Caco-2 (cell line): ENCODE measurements around the gene INO80. TPM values are rescaled to one million over a fixed set of nuclear protein-coding genes. Genes with fewer than 3 reads are reported as not detected.

Source experiments
- BruUV-seq: library from RNA; stranded (reverse); fragments of 400-500 nt; replicated peaks from 2 replicates; lab custom pipeline; 2021; lab: Mats Ljungman, UMichigan
- CTCF ChIA-PET: fragments of 300-600 bp; sonication (Branson Sonifier 250); formaldehyde crosslinking; loops from one replicate; lab custom pipeline; 2022; ENCODE audit warnings: antibody characterized with exemption; lab: Charles Lee
- POLR2A ChIA-PET: fragments of 300-600 bp; sonication (Branson Sonifier 250); formaldehyde crosslinking; loops from one replicate; lab custom pipeline; 2022; ENCODE audit warnings: antibody characterized with exemption; lab: Charles Lee
- DNase-seq, 2 experiments: peaks; one replicate each; pipeline versions ENCODE4 v3.0.0 to v3.0.0-alpha.2; 2020 to 2022
- H3K27me3 ChIP-seq: replicated peaks from 2 replicates; pipeline ENCODE4 v1.6.0; 2011; ENCODE audit warnings: low read length; ENCODE audit not compliant: control insufficient read depth, insufficient read depth
- H3K36me3 ChIP-seq: 2 replicates; pipeline ENCODE4 v1.5.1; 2011; ENCODE audit warnings: low read length; ENCODE audit not compliant: control insufficient read depth, insufficient read depth
- H3K4me1 ChIP-seq: fragments of 250-450 bp; sonication (Bioruptor Pico); 2 replicates; pipeline ENCODE4 v1.5.1; 2020; ENCODE audit warnings: mild to moderate bottlenecking
- H3K4me3 ChIP-seq: 2 replicates; pipeline ENCODE4 v1.5.1; 2011; ENCODE audit warnings: low read depth, mild to moderate bottlenecking, control low read depth, low read length
- H3K9me3 ChIP-seq: fragments of 250-450 bp; sonication (Bioruptor Pico); 2 replicates; pipeline ENCODE4 v1.5.1; 2020; ENCODE audit warnings: mild to moderate bottlenecking, moderate library complexity
- H3K27ac Mint-ChIP-seq: one replicate; pipeline ENCODE4 v1.8.0; 2022; ENCODE audit warnings: mixed read lengths; ENCODE audit not compliant: unreplicated experiment
- H3K27me3 Mint-ChIP-seq: one replicate; pipeline ENCODE4 v1.8.0; 2022; ENCODE audit warnings: mixed read lengths; ENCODE audit not compliant: insufficient read depth, unreplicated experiment
- H3K36me3 Mint-ChIP-seq: one replicate; pipeline ENCODE4 v1.8.0; 2022; ENCODE audit warnings: mild to moderate bottlenecking, mixed read lengths; ENCODE audit not compliant: insufficient read depth, unreplicated experiment
- H3K4me1 Mint-ChIP-seq: one replicate; pipeline ENCODE4 v1.8.0; 2022; ENCODE audit warnings: low read depth, mixed read lengths; ENCODE audit not compliant: unreplicated experiment
- H3K4me3 Mint-ChIP-seq: one replicate; pipeline ENCODE4 v1.8.0; 2022; ENCODE audit warnings: mild to moderate bottlenecking, moderate library complexity, mixed read lengths; ENCODE audit not compliant: unreplicated experiment
- H3K9me3 Mint-ChIP-seq: one replicate; pipeline ENCODE4 v1.8.0; 2022; ENCODE audit warnings: mixed read lengths; ENCODE audit not compliant: unreplicated experiment
- CTCF ChIP-seq, 2 experiments: fragments of 200-600 bp in 1 of 2; IDR thresholded peaks; 1 replicate in 1 of 2; 2 replicates in 1 of 2; pipeline versions ENCODE4 v1.5.1 to v1.8.0; 2011 to 2022; ENCODE audit warnings: antibody characterized with exemption in 1 of 2, control low read depth in 1 of 2, inconsistent platforms in 1 of 2, low read depth in 1 of 2, low read length in 1 of 2, mild to moderate bottlenecking in 1 of 2, moderate library complexity in 1 of 2; ENCODE audit not compliant: insufficient read depth in 1 of 2, severe bottlenecking in 1 of 2, unreplicated experiment in 1 of 2
- intact Hi-C: fragments of 100-400 bp; cut with micrococcal nuclease; formaldehyde crosslinking; loops from one replicate; pipeline ENCODE4 v1.10.0; 2022; ENCODE audit not compliant: unreplicated experiment
- total RNA-seq: library from RNA; stranded (reverse); gene quantifications from 2 replicates; pipeline ENCODE4 v1.2.3, GENCODE V29; 2022

INO80 gene
- total RNA-seq, 1 experiment from 2014 or later: 24.4 TPM

- ChIA-PET CTCF (no interaction called here), POLR2A (no interaction called here)
- no peak for TF ChIP-seq CTCF (IDR thresholded peaks at IDR 0.05; ENCODE audit: insufficient read depth in 1 of 2, low read depth in 1 of 2, low read length in 1 of 2, severe bottlenecking in 1 of 2, unreplicated experiment in 1 of 2)
- Histone ChIP-seq H3K27me3 (no peaks in the 10 kb centered on the region), H3K4me1 (no peaks in the 10 kb centered on the region), H3K36me3 (no peaks in the 10 kb centered on the region), H3K4me3 (no peak overlapping the region), H3K9me3 (no peaks in the 10 kb centered on the region)
- Mint-ChIP-seq H3K4me3 (peak overlapping the region; percentile 18), H3K27me3 (no peaks in the 10 kb centered on the region), H3K27ac (peak overlapping the region; percentile 48), H3K4me1 (peaks cover 17% of the 10 kb centered on the region), H3K36me3 (peaks cover 62% of the 10 kb centered on the region), H3K9me3 (no peaks in the 10 kb centered on the region)
- BruUV-seq: no TSS peak
- DNase-seq: no peak
- intact Hi-C loops: no loop called here
Measured at GRCh38 chr15:40958723-40959122, 157.4 kb downstream of the INO80 start.

GRCh38 chr15:40958146-40958545 lies 157.9 kb downstream of the INO80 start:
- Mint-ChIP-seq H3K4me3 (peak overlapping the region; percentile 18), H3K36me3 (peaks cover 67% of the 10 kb centered on the region), H3K9me3 (no peaks in the 10 kb centered on the region), H3K27me3 (no peaks in the 10 kb centered on the region), H3K4me1 (peaks cover 17% of the 10 kb centered on the region), H3K27ac (peak overlapping the region; percentile 48)
- H3K27me3 ChIP-seq: no peaks in the 10 kb centered on the region
- TF ChIP-seq CTCF (IDR thresholded peaks at IDR 0.05; ENCODE audit: insufficient read depth in 1 of 2, low read depth in 1 of 2, low read length in 1 of 2, severe bottlenecking in 1 of 2, unreplicated experiment in 1 of 2): no peak
- no peaks in the 10 kb centered on the region for H3K9me3 ChIP-seq
- H3K36me3 ChIP-seq: no peaks in the 10 kb centered on the region
- H3K4me3 ChIP-seq: no peak overlapping the region
- H3K4me1 ChIP-seq: no peaks in the 10 kb centered on the region
- DNase-seq: no peak
- BruUV-seq: no TSS peak
- intact Hi-C loops: no loop called here
- CTCF ChIA-PET: no interaction called here
- POLR2A ChIA-PET: no interaction called here

DNA sequence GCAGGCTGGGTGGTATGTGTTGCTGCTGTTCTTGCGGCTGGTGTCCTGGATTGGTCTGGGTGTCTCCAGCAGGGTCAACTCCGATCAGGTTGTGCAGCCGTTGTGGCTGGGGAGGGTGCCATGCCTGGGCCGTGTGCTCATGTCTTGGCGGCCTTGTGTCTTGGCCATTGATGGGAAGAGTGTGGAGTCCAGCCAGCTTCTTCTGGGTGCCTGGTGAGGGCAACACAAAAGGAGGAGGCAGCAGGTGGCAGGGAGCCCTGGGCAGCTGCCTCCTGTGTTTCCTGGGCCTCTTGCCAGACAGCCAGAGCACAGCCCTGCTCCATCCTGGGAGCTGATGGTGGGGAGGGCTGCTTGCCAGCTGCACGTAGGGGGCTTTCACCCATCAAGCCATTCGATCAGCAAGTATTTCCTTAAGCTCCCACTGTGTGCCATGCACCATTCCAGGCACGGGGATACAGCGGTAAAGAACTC lies 158.5 kb downstream of the INO80 start:
- Mint-ChIP-seq H3K4me1 (peaks cover 17% of the 10 kb centered on the region), H3K4me3 (no peak overlapping the region), H3K27ac (peak overlapping the region; percentile 48), H3K9me3 (no peaks in the 10 kb centered on the region), H3K36me3 (peaks cover 73% of the 10 kb centered on the region), H3K27me3 (no peaks in the 10 kb centered on the region)
- no peak for DNase-seq
- no TSS peak for BruUV-seq
- ChIA-PET POLR2A (no interaction called here), CTCF (interaction anchor here (1.1 kb wide), 1 partner anchor 51 kb away, joined by 3 read pairs; no protein-coding TSS in a partner anchor)
- Histone ChIP-seq H3K36me3 (no peaks in the 10 kb centered on the region), H3K4me3 (no peak overlapping the region), H3K4me1 (no peaks in the 10 kb centered on the region), H3K27me3 (no peaks in the 10 kb centered on the region), H3K9me3 (no peaks in the 10 kb centered on the region)
- TF ChIP-seq CTCF (IDR thresholded peaks at IDR 0.05; ENCODE audit: insufficient read depth in 1 of 2, low read depth in 1 of 2, low read length in 1 of 2, severe bottlenecking in 1 of 2, unreplicated experiment in 1 of 2): no peak
- intact Hi-C loops: no loop called here
